Vagina (tissue), 2 donors: Measurements from ENCODE around the gene CALCR. TPM values are rescaled to one million over a fixed set of nuclear protein-coding genes. Genes with fewer than 3 reads are reported as not detected.

ENCODE experiments used
- DNase-seq, 2 donors: peaks; one replicate each; pipeline ENCODE4 v3.0.0-alpha.2; 2017; ENCODE audit errors: extremely low spot score in 2 of 2
- H3K27ac ChIP-seq: fragments of 200-600 bp; sonication (generic); one replicate; pipeline ENCODE4 v1.5.1; 2019
- H3K27me3 ChIP-seq: fragments of 200-600 bp; sonication (generic); one replicate; pipeline ENCODE4 v1.5.1; 2019
- H3K36me3 ChIP-seq, 2 donors: fragments of 200-600 bp; sonication (generic); one replicate each; pipeline ENCODE4 v1.5.1; 2017 to 2019
- H3K4me1 ChIP-seq: fragments of 200-600 bp; sonication (generic); one replicate; pipeline ENCODE4 v1.5.1; 2019
- H3K4me3 ChIP-seq, 2 donors: fragments of 200-600 bp; sonication (generic); 1 replicate in 1 of 2; 2 replicates in 1 of 2; pipeline ENCODE4 v1.5.1; 2016 to 2019
- H3K9me3 ChIP-seq: fragments of 200-600 bp; sonication (generic); one replicate; pipeline ENCODE4 v1.5.1; 2019
- CTCF ChIP-seq, 3 experiments: fragments of 450-650 bp in 2 of 3; fragments of 200-600 bp in 1 of 3; sonication (generic) in 1 of 3; IDR thresholded peaks; one replicate each; pipeline ENCODE4 v1.5.1; 2017 to 2019; ENCODE audit warnings: antibody characterized with exemption in 3 of 3, mild to moderate bottlenecking in 2 of 3, moderate library complexity in 2 of 3
- POLR2A ChIP-seq, 2 donors: fragments of 450-650 bp; IDR thresholded peaks; one replicate each; pipeline ENCODE4 v1.6.1; 2017; ENCODE audit warnings: antibody characterized with exemption in 2 of 2, mild to moderate bottlenecking in 2 of 2, moderate library complexity in 2 of 2
- POLR2AphosphoS5 ChIP-seq, 2 donors: sonication (generic); formaldehyde crosslinking; IDR thresholded peaks; one replicate each; pipeline ENCODE4 v1.9.0; 2017; ENCODE audit warnings: antibody characterized with exemption in 2 of 2, mild to moderate bottlenecking in 2 of 2, low read depth in 1 of 2; ENCODE audit not compliant: insufficient read depth in 1 of 2
- intact Hi-C: fragments of 100-400 bp; cut with DNase I; formaldehyde crosslinking; loops from one replicate; pipeline ENCODE4 v1.15.1; 2023
- microRNA counts, 2 donors: library from miRNA; unstranded; fragments of <30 nt; microRNA quantifications; one replicate each; lab custom pipeline; 2016 to 2017
- microRNA-seq: library from miRNA; unstranded; fragments of <30 nt; microRNA quantifications from one replicate; pipeline ENCODE4, GENCODE V29; 2017; ENCODE audit warnings: borderline number of aligned reads, borderline replicate concordance
- small RNA-seq: library from RNA; depleted of rRNA; stranded (forward); fragments of <200 nt; gene quantifications from one replicate; pipeline ENCODE3, GENCODE V24; 2016
- total RNA-seq: library from RNA; depleted of rRNA; stranded (reverse); fragments of >200 nt; gene quantifications from one replicate; pipeline ENCODE4 v1.2.3, GENCODE V29; 2016

Gene CALCR
- total RNA-seq, 1 donor from 2014 or later = not detected

GRCh38 chr7:93390660-93391059 is 183.9 kb downstream of the CALCR start:
- DNase-seq = no peak
- Histone ChIP-seq H3K4me3 (no peak overlapping the region), H3K36me3 (no peaks in the 10 kb centered on the region), H3K9me3 (no peaks in the 10 kb centered on the region), H3K27me3 (no peaks in the 10 kb centered on the region), H3K27ac (no peak overlapping the region), H3K4me1 (no peaks in the 10 kb centered on the region)
- no peak for TF ChIP-seq CTCF (IDR thresholded peaks at IDR 0.05)
- no peak for TF ChIP-seq POLR2AphosphoS5 (IDR thresholded peaks at IDR 0.05; ENCODE audit: insufficient read depth in 1 of 2, low read depth in 1 of 2)
- no peak for TF ChIP-seq POLR2A (IDR thresholded peaks at IDR 0.05)
- intact Hi-C loops = no loop called here

- no peak overlapping the region for H3K27ac ChIP-seq
- H3K36me3 ChIP-seq = no peaks in the 10 kb centered on the region
- no peak for DNase-seq
- H3K4me3 ChIP-seq = no peak overlapping the region
- no peaks in the 10 kb centered on the region for H3K9me3 ChIP-seq
- intact Hi-C loops = no loop called here
- no peaks in the 10 kb centered on the region for H3K4me1 ChIP-seq
- no peak for TF ChIP-seq CTCF (IDR thresholded peaks at IDR 0.05)
- no peak for TF ChIP-seq POLR2A (IDR thresholded peaks at IDR 0.05)
- no peak for TF ChIP-seq POLR2AphosphoS5 (IDR thresholded peaks at IDR 0.05; ENCODE audit: insufficient read depth in 1 of 2, low read depth in 1 of 2)
- no peaks in the 10 kb centered on the region for H3K27me3 ChIP-seq
Measured at GRCh38 chr7:93382362-93382761, 192.2 kb downstream of the CALCR start.

GRCh38 chr7:93378131-93378760 is 196.3 kb downstream of the CALCR start:
- no peak for DNase-seq
- H3K4me3 ChIP-seq = no peak overlapping the region
- no peak for TF ChIP-seq POLR2AphosphoS5 (IDR thresholded peaks at IDR 0.05; ENCODE audit: insufficient read depth in 1 of 2, low read depth in 1 of 2)
- TF ChIP-seq CTCF (IDR thresholded peaks at IDR 0.05) = no peak
- no peak for TF ChIP-seq POLR2A (IDR thresholded peaks at IDR 0.05)
- no peaks in the 10 kb centered on the region for H3K36me3 ChIP-seq
- intact Hi-C loops = no loop called here
- H3K4me1 ChIP-seq = no peaks in the 10 kb centered on the region
- no peaks in the 10 kb centered on the region for H3K27me3 ChIP-seq
- no peaks in the 10 kb centered on the region for H3K9me3 ChIP-seq
- no peak overlapping the region for H3K27ac ChIP-seq

GRCh38 chr7:93375603-93376002 is 198.9 kb downstream of the CALCR start:
- no peak for DNase-seq
- Histone ChIP-seq H3K36me3 (no peaks in the 10 kb centered on the region), H3K4me3 (no peak overlapping the region), H3K9me3 (no peaks in the 10 kb centered on the region), H3K27me3 (no peaks in the 10 kb centered on the region), H3K4me1 (no peaks in the 10 kb centered on the region), H3K27ac (no peak overlapping the region)
- TF ChIP-seq CTCF (IDR thresholded peaks at IDR 0.05) (no peak), POLR2AphosphoS5 (IDR thresholded peaks at IDR 0.05; ENCODE audit: insufficient read depth in 1 of 2, low read depth in 1 of 2) (no peak), POLR2A (IDR thresholded peaks at IDR 0.05) (no peak)
- intact Hi-C loops = no loop called here

MicroRNAs within 50 kb of the gene (microRNA counts, 767-probe panel; counts per million panel counts)
- microRNA hsa-miR-489 (lab: Ali Mortazavi, UCI) = 238 to 261 counts per million in 2 donors
- microRNA hsa-miR-653 (lab: Ali Mortazavi, UCI) = 238 to 261 counts per million in 2 donors

Small RNA genes lying within 50 kb of the gene (microRNA-seq; reads per million reads assigned to microRNA genes)
- gene MIR489 (not detected), gene MIR653 (1.4 reads per million)

Small RNA genes lying within 50 kb of the gene (small RNA-seq; reads per million reads assigned to genes)
- gene MIR489 (not detected), gene MIR653 (0.34 reads per million)
